HEK293T (cell line): ENCODE data around the gene GCNT2.

Experiments used
- ARNT ChIP-seq: fragments of 450-650 bp; IDR thresholded peaks from 2 replicates; pipeline ENCODE4 v1.6.1; 2017; ENCODE audit warnings: mild to moderate bottlenecking
- BHLHE40 ChIP-seq: fragments of 450-650 bp; IDR thresholded peaks from 2 replicates; pipeline ENCODE4 v1.6.1; 2016; ENCODE audit warnings: mild to moderate bottlenecking, moderate library complexity, borderline replicate concordance
- FOXA1 ChIP-seq: fragments of 450-650 bp; IDR thresholded peaks from 2 replicates; pipeline ENCODE4 v1.6.1; 2016; ENCODE audit warnings: mild to moderate bottlenecking
- L3MBTL2 ChIP-seq: fragments of 450-650 bp; conservative IDR thresholded peaks from 2 replicates; pipeline ENCODE4 v1.6.1; 2016; ENCODE audit warnings: mild to moderate bottlenecking

DNA sequence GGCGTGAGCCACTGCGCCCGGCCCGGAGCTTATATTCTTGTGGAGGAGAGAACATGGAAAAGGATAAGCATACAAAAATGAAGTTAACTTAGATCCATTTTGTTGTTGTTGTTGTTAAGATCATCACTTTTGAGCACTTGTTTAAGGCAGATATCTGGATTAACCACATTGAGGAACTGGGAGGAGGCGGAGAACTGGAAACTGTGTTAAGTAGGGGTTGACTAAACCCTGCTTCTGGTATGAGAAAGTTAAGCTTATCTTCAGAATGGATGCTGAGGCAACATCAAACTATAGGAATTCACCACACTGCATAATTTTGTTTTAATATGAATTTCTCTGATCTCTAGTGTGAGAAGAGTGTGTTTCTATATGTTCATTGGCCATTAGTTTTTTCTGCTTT, 57.6 kb downstream of the GCNT2 start:
- no peak for TF ChIP-seq FOXA1
- TF ChIP-seq BHLHE40, result no peak
- TF ChIP-seq ARNT, result no peak
- TF ChIP-seq L3MBTL2, result no peak
